NCI-H128 (cell line): ENCODE measurements around the gene PDE5A.
"Not testable (repeated sequence)": the region's sequence is repeated elsewhere in the genome, so short reads cannot be mapped to it uniquely, and the experiment has no call there.

Source experiments
- DNase-seq: peaks from one replicate; lab custom pipeline; 2025; ENCODE audit not compliant: unreplicated experiment; lab: John Stamatoyannopoulos, UW

PDE5A gene

GRCh38 chr4:119628281-119629141 lies at the start of gene PDE5A:
TSS of gene PDE5A (minus strand) at chr4:119628804. CDS start at chr4:119628671, 133 bp downstream.
- peak; percentile 77 for DNase-seq

- no peak for DNase-seq
These were observed 47.5 kb upstream of the PDE5A start for GRCh38 chr4:119676101-119676500.

- DNase-seq = no peak
These were observed 46.8 kb upstream of the PDE5A start for GRCh38 chr4:119675391-119675790.

GRCh38 chr4:119672938-119673337 lies 44.3 kb upstream of the PDE5A start:
- DNase-seq = no peak

- DNase-seq = no peak
These were observed 43.5 kb upstream of the PDE5A start for GRCh38 chr4:119672086-119672485.

GRCh38 chr4:119671205-119671604 lies 42.6 kb upstream of the PDE5A start:
- DNase-seq = no peak

GRCh38 chr4:119667802-119668201 lies 39.2 kb upstream of the PDE5A start:
- DNase-seq = no peak

GRCh38 chr4:119666653-119667091 lies 38.1 kb upstream of the PDE5A start:
- DNase-seq = no peak

GRCh38 chr4:119665752-119666151 lies 37.1 kb upstream of the PDE5A start:
- DNase-seq = no peak

- DNase-seq = no peak
These were observed 35.7 kb upstream of the PDE5A start for GRCh38 chr4:119664168-119664907.

- no peak for DNase-seq
These were observed 34.7 kb upstream of the PDE5A start for GRCh38 chr4:119663160-119663788.

- not testable (repeated sequence) for DNase-seq
These were observed 34.0 kb upstream of the PDE5A start for GRCh38 chr4:119662612-119663011.

- DNase-seq = no peak
These were observed 32.6 kb upstream of the PDE5A start for GRCh38 chr4:119661231-119661630.

GRCh38 chr4:119659576-119659975 lies 31.0 kb upstream of the PDE5A start:
- no peak for DNase-seq

GRCh38 chr4:119657111-119657611 lies 28.6 kb upstream of the PDE5A start:
- DNase-seq = no peak

- DNase-seq = no peak
These were observed 27.7 kb upstream of the PDE5A start for GRCh38 chr4:119656342-119656741.

GRCh38 chr4:119655111-119655837 lies 26.7 kb upstream of the PDE5A start:
- no peak for DNase-seq

GRCh38 chr4:119653990-119654389 lies 25.4 kb upstream of the PDE5A start:
- DNase-seq = no peak

GRCh38 chr4:119652998-119653397 lies 24.4 kb upstream of the PDE5A start:
- no peak for DNase-seq

- DNase-seq = no peak
These were observed 19.8 kb upstream of the PDE5A start for GRCh38 chr4:119648398-119648797.

GRCh38 chr4:119647558-119647957 lies 19.0 kb upstream of the PDE5A start:
- no peak for DNase-seq
